ENCODE results near the gene PCDHGA1. TPM values are rescaled to one million over a fixed set of nuclear protein-coding genes. Genes with fewer than 3 reads are reported as not detected.
"Not testable (repeated sequence)": the region's sequence is repeated elsewhere in the genome, so short reads cannot be mapped to it uniquely, and the experiment has no call there.

PCDHGA1 gene
- 1 to 10 TPM in 3 of 4 donors, under 1 TPM in 1; 0.90 to 2.5 (median 1.8) TPM for total RNA-seq

GRCh38 chr5:141330299-141331080, at the start of gene PCDHGA1:
TSS of gene PCDHGA1 (plus strand) at chr5:141330514.
- peaks cover 0 to 23% (median 0%) of the 10 kb centered on the region in 3 donors for H3K36me3 ChIP-seq
- 23 to 27% methylated on average over 21 of the region's 21 CpGs for WGBS, 2 donors
- no peaks in the 10 kb centered on the region for H3K4me1 ChIP-seq
- H3K27me3 ChIP-seq: no peaks in the 10 kb centered on the region
- peaks cover 0 to 96% (median 25%) of the 10 kb centered on the region in 4 donors for H3K9me3 ChIP-seq
- TF ChIP-seq CTCF (IDR thresholded peaks at IDR 0.05) (no peak), POLR2A (IDR thresholded peaks at IDR 0.05) (no peak), EP300 (IDR thresholded peaks at IDR 0.05) (no peak)
- DNase-seq (ENCODE audit: low spot score in 2 of 2): no peak
- no peak within 1 kb of the TSS for H3K4me3 ChIP-seq
- H3K27ac ChIP-seq: no peak within 1 kb of the TSS

- WGBS, 2 donors: 50 to 66% methylated on average over 4 of the region's 4 CpGs
- Histone ChIP-seq H3K27me3 (no peaks in the 10 kb centered on the region), H3K27ac (peak overlapping the region in 1 of 4 donors; percentile 23), H3K9me3 (peaks cover 0 to 100% (median 47%) of the 10 kb centered on the region in 4 donors), H3K4me1 (no peaks in the 10 kb centered on the region), H3K4me3 (no peak overlapping the region), H3K36me3 (peaks cover 0 to 97% (median 0%) of the 10 kb centered on the region in 3 donors)
- no peak for DNase-seq (ENCODE audit: low spot score in 2 of 2)
- TF ChIP-seq POLR2A (IDR thresholded peaks at IDR 0.05) (no peak), EP300 (IDR thresholded peaks at IDR 0.05) (no peak), CTCF (IDR thresholded peaks at IDR 0.05) (no peak)
Measured at GRCh38 chr5:141298376-141298775, 31.9 kb upstream of the PCDHGA1 start.

DNA sequence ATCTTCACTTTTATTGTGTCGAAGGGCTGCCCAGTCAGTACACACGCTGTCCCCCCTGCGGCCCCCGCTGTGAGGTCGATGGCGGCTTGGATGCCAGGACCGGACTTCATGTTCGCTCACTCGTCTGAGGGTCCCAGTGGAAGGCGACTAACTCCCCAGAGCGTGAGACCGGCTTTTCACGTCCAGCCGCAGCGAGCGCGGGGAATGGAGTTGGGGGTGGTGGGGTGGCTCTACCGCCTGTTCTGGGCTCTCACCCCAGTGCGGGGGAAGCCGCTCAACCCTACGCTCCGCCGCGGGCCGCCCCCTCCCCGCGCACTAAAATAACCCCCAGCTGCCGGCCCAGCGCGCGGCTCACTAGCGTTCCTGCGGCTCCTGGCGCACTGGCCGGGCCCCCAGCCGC, 26.6 kb upstream of the PCDHGA1 start, which contains the start of gene SLC25A2:
SLC25A2 (minus strand) TSS at position 294 of the 400 bp plus-strand sequence; CDS start at position 110, 184 bp downstream.
- H3K27ac ChIP-seq: no peak within 1 kb of the TSS
- H3K9me3 ChIP-seq: peaks cover 0 to 100% (median 46%) of the 10 kb centered on the region in 4 donors
- no peaks in the 10 kb centered on the region for H3K4me1 ChIP-seq
- 51 to 52% methylated on average over 21 to 22 of the region's 36 CpGs for WGBS, 2 donors
- no peak for TF ChIP-seq EP300 (IDR thresholded peaks at IDR 0.05)
- no peak for TF ChIP-seq POLR2A (IDR thresholded peaks at IDR 0.05)
- no peak for TF ChIP-seq CTCF (IDR thresholded peaks at IDR 0.05)
- H3K4me3 ChIP-seq: no peak within 1 kb of the TSS
- H3K36me3 ChIP-seq: peaks cover 0 to 95% (median 0%) of the 10 kb centered on the region in 3 donors
- no peak for DNase-seq (ENCODE audit: low spot score in 2 of 2)
- H3K27me3 ChIP-seq: no peaks in the 10 kb centered on the region

DNA sequence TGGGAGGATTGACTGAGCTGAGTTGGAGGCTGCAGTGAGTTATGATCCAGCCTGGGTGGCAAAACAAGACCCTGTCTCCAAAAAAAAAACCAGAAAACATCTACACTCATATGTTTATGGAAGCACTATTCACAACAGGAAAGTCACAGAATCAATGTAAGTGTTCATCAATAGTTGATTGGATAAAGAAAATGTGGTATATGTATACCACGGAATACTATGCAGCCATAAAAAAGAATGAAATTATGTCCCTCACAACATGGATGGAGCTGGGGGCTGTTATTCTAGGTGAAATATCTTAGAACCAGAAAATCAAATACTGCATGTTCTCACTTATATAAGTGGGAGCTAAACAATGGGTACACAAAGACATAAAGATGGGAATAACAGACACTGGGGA, 23.7 kb upstream of the PCDHGA1 start:
- H3K9me3 ChIP-seq: peaks cover 0 to 100% (median 47%) of the 10 kb centered on the region in 4 donors
- peaks cover 0 to 86% (median 0%) of the 10 kb centered on the region in 3 donors for H3K36me3 ChIP-seq
- 96 to 97% methylated on average over 1 of the region's 1 CpG for whole genome bisulfite sequencing, 2 donors
- H3K27me3 ChIP-seq: no peaks in the 10 kb centered on the region
- no peak overlapping the region for H3K27ac ChIP-seq
- no peak overlapping the region for H3K4me3 ChIP-seq
- no peak for DNase-seq (ENCODE audit: low spot score in 2 of 2)
- no peaks in the 10 kb centered on the region for H3K4me1 ChIP-seq
- TF ChIP-seq CTCF (IDR thresholded peaks at IDR 0.05): no peak
- TF ChIP-seq EP300 (IDR thresholded peaks at IDR 0.05): no peak
- no peak for TF ChIP-seq POLR2A (IDR thresholded peaks at IDR 0.05)

GRCh38 chr5:141313711-141314110, 16.6 kb upstream of the PCDHGA1 start:
- Histone ChIP-seq H3K4me1 (no peaks in the 10 kb centered on the region), H3K36me3 (peaks cover 0 to 91% (median 12%) of the 10 kb centered on the region in 3 donors), H3K9me3 (peaks cover 6 to 100% (median 52%) of the 10 kb centered on the region in 4 donors), H3K27me3 (no peaks in the 10 kb centered on the region), H3K27ac (no peak overlapping the region), H3K4me3 (no peak overlapping the region)
- TF ChIP-seq POLR2A (IDR thresholded peaks at IDR 0.05) (no peak), EP300 (IDR thresholded peaks at IDR 0.05) (no peak), CTCF (IDR thresholded peaks at IDR 0.05) (no peak)
- DNase-seq (ENCODE audit: low spot score in 2 of 2): no peak

- not testable (repeated sequence) for H3K4me3 ChIP-seq; H3K27me3 ChIP-seq; H3K27ac ChIP-seq; DNase-seq (ENCODE audit: low spot score in 2 of 2)
- H3K9me3 ChIP-seq: peaks cover 8 to 90% (median 52%) of the 10 kb centered on the region in 4 donors
- 91 to 94% methylated on average over 4 of the region's 4 CpGs for WGBS, 2 donors
- peaks cover 0 to 11% (median 7%) of the 10 kb centered on the region in 4 donors for H3K4me1 ChIP-seq
- peaks cover 0 to 80% (median 19%) of the 10 kb centered on the region in 3 donors for H3K36me3 ChIP-seq
Measured at GRCh38 chr5:141316963-141317362, 13.4 kb upstream of the PCDHGA1 start.

All from tibial nerve (tissue), 4 donors.